ENCODE results near the gene MORN5.

GRCh38 chr9:122151267-122151828, 8.4 kb upstream of the MORN5 start:
- TF ChIP-seq, protein P1, sequence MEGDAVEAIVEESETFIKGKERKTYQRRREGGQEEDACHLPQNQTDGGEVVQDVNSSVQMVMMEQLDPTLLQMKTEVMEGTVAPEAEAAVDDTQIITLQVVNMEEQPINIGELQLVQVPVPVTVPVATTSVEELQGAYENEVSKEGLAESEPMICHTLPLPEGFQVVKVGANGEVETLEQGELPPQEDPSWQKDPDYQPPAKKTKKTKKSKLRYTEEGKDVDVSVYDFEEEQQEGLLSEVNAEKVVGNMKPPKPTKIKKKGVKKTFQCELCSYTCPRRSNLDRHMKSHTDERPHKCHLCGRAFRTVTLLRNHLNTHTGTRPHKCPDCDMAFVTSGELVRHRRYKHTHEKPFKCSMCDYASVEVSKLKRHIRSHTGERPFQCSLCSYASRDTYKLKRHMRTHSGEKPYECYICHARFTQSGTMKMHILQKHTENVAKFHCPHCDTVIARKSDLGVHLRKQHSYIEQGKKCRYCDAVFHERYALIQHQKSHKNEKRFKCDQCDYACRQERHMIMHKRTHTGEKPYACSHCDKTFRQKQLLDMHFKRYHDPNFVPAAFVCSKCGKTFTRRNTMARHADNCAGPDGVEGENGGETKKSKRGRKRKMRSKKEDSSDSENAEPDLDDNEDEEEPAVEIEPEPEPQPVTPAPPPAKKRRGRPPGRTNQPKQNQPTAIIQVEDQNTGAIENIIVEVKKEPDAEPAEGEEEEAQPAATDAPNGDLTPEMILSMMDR (IDR thresholded peaks at IDR 0.05): no peak
- no peak for TF ChIP-seq POLR2AphosphoS5 (IDR thresholded peaks at IDR 0.05)
- no peak for TF ChIP-seq POLR2A (IDR thresholded peaks at IDR 0.05)

All from breast epithelium (tissue), 3 donors.